GM23338 (cell line): ENCODE measurements around the gene PYGB.

Source experiments
- CREB1 ChIP-seq: fragments of 250-450 bp; sonication (Bioruptor Pico); IDR thresholded peaks from 2 replicates; pipeline ENCODE4 v1.5.0; 2020; ENCODE audit warnings: low read depth, mild to moderate bottlenecking, moderate library complexity
- CTCF ChIP-seq, 2 experiments: fragments of 200-600 bp in 1 of 2; sonication (generic) in 1 of 2; conservative IDR thresholded peaks; 2 replicates each; pipeline versions ENCODE4 v1.5.1 to v1.6.1; 2016 to 2017; ENCODE audit warnings: antibody characterized with exemption in 2 of 2, low read depth in 2 of 2, mild to moderate bottlenecking in 2 of 2, moderate library complexity in 1 of 2
- ETS1 ChIP-seq: IDR thresholded peaks from 2 replicates; pipeline ENCODE4 v1.6.1; 2016; ENCODE audit warnings: antibody characterized with exemption
- EZH2 ChIP-seq: fragments of 200-600 bp; sonication (generic); IDR thresholded peaks from one replicate; pipeline ENCODE4 v1.8.0; 2017; ENCODE audit warnings: antibody characterized with exemption, mild to moderate bottlenecking, low read depth; ENCODE audit not compliant: unreplicated experiment
- EZH2phosphoT487 ChIP-seq: fragments of 200-600 bp; sonication (generic); IDR thresholded peaks from one replicate; pipeline ENCODE4 v1.8.1; 2018; ENCODE audit warnings: antibody characterized with exemption; ENCODE audit not compliant: unreplicated experiment
- JUNB ChIP-seq: IDR thresholded peaks from one replicate; pipeline ENCODE4 v1.6.1; 2016; ENCODE audit warnings: antibody characterized with exemption; ENCODE audit not compliant: unreplicated experiment
- NANOG ChIP-seq: IDR thresholded peaks from 2 replicates; pipeline ENCODE4 v1.6.1; 2016; ENCODE audit warnings: antibody characterized with exemption, borderline replicate concordance
- POLR2AphosphoS5 ChIP-seq: IDR thresholded peaks from 2 replicates; pipeline ENCODE4 v1.6.1; 2016; ENCODE audit warnings: antibody characterized with exemption, low read depth
- ZNF114 ChIP-seq: fragments of 250-450 bp; sonication (Bioruptor Pico); IDR thresholded peaks from 2 replicates; pipeline ENCODE4 v1.5.0; 2020; ENCODE audit warnings: mild to moderate bottlenecking, moderate library complexity
- ZNF331 ChIP-seq: fragments of 250-450 bp; sonication (Bioruptor Pico); IDR thresholded peaks from 2 replicates; pipeline ENCODE4 v1.5.0; 2020; ENCODE audit warnings: low read depth, mild to moderate bottlenecking, moderate library complexity
- TF ChIP-seq, protein P1 (sequence below): IDR thresholded peaks from one replicate; pipeline ENCODE4 v1.6.1; 2018; ENCODE audit warnings: antibody characterized with exemption; ENCODE audit not compliant: unreplicated experiment
- TF ChIP-seq, protein P2 (sequence below): fragments of 250-450 bp; sonication (Bioruptor Pico); IDR thresholded peaks from 2 replicates; pipeline ENCODE4 v1.5.0; 2020; ENCODE audit warnings: mild to moderate bottlenecking, moderate library complexity

- TF ChIP-seq, protein P1, sequence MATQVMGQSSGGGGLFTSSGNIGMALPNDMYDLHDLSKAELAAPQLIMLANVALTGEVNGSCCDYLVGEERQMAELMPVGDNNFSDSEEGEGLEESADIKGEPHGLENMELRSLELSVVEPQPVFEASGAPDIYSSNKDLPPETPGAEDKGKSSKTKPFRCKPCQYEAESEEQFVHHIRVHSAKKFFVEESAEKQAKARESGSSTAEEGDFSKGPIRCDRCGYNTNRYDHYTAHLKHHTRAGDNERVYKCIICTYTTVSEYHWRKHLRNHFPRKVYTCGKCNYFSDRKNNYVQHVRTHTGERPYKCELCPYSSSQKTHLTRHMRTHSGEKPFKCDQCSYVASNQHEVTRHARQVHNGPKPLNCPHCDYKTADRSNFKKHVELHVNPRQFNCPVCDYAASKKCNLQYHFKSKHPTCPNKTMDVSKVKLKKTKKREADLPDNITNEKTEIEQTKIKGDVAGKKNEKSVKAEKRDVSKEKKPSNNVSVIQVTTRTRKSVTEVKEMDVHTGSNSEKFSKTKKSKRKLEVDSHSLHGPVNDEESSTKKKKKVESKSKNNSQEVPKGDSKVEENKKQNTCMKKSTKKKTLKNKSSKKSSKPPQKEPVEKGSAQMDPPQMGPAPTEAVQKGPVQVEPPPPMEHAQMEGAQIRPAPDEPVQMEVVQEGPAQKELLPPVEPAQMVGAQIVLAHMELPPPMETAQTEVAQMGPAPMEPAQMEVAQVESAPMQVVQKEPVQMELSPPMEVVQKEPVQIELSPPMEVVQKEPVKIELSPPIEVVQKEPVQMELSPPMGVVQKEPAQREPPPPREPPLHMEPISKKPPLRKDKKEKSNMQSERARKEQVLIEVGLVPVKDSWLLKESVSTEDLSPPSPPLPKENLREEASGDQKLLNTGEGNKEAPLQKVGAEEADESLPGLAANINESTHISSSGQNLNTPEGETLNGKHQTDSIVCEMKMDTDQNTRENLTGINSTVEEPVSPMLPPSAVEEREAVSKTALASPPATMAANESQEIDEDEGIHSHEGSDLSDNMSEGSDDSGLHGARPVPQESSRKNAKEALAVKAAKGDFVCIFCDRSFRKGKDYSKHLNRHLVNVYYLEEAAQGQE = no peak
- TF ChIP-seq CTCF (conservative IDR thresholded peaks at IDR 0.05; ENCODE audit: low read depth in 2 of 2) = no peak
- no peak for TF ChIP-seq EZH2
- no peak for TF ChIP-seq JUNB
- no peak for TF ChIP-seq POLR2AphosphoS5
- TF ChIP-seq EZH2phosphoT487 = no peak
- TF ChIP-seq CREB1 (CRISPR knock-in tag) = no peak
- no peak for TF ChIP-seq ZNF114 (CRISPR knock-in tag)
- no peak for TF ChIP-seq NANOG
- TF ChIP-seq, protein P2, sequence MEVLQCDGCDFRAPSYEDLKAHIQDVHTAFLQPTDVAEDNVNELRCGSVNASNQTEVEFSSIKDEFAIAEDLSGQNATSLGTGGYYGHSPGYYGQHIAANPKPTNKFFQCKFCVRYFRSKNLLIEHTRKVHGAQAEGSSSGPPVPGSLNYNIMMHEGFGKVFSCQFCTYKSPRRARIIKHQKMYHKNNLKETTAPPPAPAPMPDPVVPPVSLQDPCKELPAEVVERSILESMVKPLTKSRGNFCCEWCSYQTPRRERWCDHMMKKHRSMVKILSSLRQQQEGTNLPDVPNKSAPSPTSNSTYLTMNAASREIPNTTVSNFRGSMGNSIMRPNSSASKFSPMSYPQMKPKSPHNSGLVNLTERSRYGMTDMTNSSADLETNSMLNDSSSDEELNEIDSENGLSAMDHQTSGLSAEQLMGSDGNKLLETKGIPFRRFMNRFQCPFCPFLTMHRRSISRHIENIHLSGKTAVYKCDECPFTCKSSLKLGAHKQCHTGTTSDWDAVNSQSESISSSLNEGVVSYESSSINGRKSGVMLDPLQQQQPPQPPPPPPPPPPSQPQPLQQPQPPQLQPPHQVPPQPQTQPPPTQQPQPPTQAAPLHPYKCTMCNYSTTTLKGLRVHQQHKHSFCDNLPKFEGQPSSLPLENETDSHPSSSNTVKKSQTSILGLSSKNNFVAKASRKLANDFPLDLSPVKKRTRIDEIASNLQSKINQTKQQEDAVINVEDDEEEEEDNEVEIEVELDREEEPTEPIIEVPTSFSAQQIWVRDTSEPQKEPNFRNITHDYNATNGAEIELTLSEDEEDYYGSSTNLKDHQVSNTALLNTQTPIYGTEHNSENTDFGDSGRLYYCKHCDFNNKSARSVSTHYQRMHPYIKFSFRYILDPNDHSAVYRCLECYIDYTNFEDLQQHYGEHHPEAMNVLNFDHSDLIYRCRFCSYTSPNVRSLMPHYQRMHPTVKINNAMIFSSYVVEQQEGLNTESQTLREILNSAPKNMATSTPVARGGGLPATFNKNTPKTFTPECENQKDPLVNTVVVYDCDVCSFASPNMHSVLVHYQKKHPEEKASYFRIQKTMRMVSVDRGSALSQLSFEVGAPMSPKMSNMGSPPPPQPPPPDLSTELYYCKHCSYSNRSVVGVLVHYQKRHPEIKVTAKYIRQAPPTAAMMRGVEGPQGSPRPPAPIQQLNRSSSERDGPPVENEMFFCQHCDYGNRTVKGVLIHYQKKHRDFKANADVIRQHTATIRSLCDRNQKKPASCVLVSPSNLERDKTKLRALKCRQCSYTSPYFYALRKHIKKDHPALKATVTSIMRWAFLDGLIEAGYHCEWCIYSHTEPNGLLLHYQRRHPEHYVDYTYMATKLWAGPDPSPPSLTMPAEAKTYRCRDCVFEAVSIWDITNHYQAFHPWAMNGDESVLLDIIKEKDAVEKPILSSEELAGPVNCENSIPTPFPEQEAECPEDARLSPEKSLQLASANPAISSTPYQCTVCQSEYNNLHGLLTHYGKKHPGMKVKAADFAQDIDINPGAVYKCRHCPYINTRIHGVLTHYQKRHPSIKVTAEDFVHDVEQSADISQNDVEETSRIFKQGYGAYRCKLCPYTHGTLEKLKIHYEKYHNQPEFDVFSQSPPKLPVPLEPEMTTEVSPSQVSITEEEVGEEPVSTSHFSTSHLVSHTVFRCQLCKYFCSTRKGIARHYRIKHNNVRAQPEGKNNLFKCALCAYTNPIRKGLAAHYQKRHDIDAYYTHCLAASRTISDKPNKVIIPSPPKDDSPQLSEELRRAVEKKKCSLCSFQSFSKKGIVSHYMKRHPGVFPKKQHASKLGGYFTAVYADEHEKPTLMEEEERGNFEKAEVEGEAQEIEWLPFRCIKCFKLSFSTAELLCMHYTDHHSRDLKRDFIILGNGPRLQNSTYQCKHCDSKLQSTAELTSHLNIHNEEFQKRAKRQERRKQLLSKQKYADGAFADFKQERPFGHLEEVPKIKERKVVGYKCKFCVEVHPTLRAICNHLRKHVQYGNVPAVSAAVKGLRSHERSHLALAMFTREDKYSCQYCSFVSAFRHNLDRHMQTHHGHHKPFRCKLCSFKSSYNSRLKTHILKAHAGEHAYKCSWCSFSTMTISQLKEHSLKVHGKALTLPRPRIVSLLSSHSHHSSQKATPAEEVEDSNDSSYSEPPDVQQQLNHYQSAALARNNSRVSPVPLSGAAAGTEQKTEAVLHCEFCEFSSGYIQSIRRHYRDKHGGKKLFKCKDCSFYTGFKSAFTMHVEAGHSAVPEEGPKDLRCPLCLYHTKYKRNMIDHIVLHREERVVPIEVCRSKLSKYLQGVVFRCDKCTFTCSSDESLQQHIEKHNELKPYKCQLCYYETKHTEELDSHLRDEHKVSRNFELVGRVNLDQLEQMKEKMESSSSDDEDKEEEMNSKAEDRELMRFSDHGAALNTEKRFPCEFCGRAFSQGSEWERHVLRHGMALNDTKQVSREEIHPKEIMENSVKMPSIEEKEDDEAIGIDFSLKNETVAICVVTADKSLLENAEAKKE (CRISPR knock-in tag) = no peak
- TF ChIP-seq ZNF331 (CRISPR knock-in tag) = no peak
- TF ChIP-seq ETS1 = no peak
Measured at GRCh38 chr20:25291432-25292133, 43.7 kb downstream of the PYGB start.
